AG04449 (cell line): ENCODE measurements around the gene ELMO3.

Experiments used
- CTCF ChIA-PET: fragments of 350-600 bp; formaldehyde crosslinking; extraction: SDS; loops from one replicate; lab custom pipeline; 2021; ENCODE audit warnings: antibody characterized with exemption; lab: Yijun Ruan, JAX
- POLR2A ChIA-PET: fragments of 400-600, 350-600 bp; formaldehyde crosslinking; extraction: SDS; loops from one replicate; lab custom pipeline; 2020; ENCODE audit warnings: antibody characterized with exemption, inconsistent platforms; lab: Yijun Ruan, JAX
- DNase-seq: peaks from one replicate; pipeline ENCODE4 v3.0.0-alpha.2; 2010; ENCODE audit warnings: low read depth, low spot score
- H3K4me3 ChIP-seq: 2 replicates; pipeline ENCODE4 v1.5.1; 2011; ENCODE audit warnings: low read depth, mild to moderate bottlenecking, control low read depth, low read length
- TF ChIP-seq, protein P1 (sequence below): IDR thresholded peaks from one replicate; pipeline ENCODE4 v1.5.1; 2011; ENCODE audit warnings: mild to moderate bottlenecking, moderate library complexity, low read length, control low read depth, inconsistent platforms; ENCODE audit not compliant: insufficient read depth; ENCODE audit errors: missing control alignments

ELMO3 gene

DNA sequence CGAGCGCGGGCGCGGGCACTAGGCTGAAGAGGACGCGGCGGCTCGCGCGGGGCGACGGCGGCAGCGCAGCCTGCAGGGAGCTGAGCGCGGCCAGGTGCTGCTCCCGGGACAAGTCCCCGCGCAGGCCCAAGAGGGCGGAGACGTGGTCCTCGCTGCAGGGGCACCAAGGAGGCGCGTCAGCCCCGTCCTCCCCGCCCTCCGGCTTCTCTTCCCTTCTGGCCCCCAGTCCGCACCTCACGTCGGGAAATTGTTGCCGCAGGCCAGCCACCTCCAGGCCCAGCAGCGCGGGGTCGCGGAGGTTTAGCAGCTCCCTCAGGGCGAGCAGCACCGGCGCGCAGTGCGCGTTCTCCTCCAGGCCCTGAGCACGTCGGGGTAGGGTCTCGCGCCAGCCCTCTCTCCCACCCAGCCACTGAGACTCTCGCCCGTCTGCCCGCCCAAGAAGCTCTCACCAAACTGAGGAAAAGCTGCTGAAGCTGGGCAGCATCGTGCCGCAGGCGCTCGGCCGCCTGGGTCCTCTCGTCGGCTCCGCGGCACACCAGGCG, 14.4 kb upstream of the ELMO3 start:
- POLR2A ChIA-PET, result interaction anchor here (1.6 kb wide), 1 partner anchor 63 kb away, joined by 4 read pairs; the partner anchor contains the start of gene FHOD1
- H3K4me3 ChIP-seq, result peak overlapping the region; percentile 74
- TF ChIP-seq, protein P1, sequence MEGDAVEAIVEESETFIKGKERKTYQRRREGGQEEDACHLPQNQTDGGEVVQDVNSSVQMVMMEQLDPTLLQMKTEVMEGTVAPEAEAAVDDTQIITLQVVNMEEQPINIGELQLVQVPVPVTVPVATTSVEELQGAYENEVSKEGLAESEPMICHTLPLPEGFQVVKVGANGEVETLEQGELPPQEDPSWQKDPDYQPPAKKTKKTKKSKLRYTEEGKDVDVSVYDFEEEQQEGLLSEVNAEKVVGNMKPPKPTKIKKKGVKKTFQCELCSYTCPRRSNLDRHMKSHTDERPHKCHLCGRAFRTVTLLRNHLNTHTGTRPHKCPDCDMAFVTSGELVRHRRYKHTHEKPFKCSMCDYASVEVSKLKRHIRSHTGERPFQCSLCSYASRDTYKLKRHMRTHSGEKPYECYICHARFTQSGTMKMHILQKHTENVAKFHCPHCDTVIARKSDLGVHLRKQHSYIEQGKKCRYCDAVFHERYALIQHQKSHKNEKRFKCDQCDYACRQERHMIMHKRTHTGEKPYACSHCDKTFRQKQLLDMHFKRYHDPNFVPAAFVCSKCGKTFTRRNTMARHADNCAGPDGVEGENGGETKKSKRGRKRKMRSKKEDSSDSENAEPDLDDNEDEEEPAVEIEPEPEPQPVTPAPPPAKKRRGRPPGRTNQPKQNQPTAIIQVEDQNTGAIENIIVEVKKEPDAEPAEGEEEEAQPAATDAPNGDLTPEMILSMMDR, result no peak
- no peak for DNase-seq
- CTCF ChIA-PET, result interaction anchor here (0.7 to 10.2 kb wide), 40 partner anchors 10 to 289 kb away, joined by 3 to 128 read pairs (median 6); partner anchors contain the start of genes B3GNT9, CES3, CES4A and FBXL8

DNA sequence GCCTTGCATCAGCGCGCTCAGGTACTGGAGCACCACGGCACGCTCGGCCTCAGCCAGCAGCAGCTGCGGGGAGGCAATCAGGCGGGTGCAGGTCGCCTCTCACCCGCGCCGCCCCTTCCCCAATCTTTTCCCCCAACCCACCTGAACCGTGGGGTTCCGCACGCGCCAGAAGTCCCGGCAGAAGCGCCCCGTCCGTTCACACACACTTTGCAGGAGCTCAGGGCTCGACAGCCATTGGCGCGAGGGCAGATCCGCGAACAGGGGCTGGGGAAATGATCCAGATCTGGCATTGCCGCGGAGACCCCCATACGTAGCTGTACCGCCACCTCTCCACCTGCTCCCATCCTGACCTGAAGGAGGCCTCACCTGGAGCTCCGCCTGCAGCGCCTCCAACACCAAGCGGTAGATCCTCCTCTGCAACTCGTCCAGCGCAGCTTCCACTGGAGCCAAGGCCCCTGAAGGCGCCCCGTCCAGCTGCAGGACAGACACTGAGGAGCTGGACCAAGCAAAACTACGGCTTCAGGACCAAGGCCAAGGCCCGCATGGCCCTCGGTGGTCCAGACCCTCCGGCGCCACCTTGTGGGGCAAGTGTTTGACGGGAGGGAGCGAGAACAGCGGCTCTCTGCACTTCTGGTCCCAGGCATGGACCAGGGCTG, 13.8 kb upstream of the ELMO3 start:
- no peak overlapping the region; the same call in 1 of the 2 replicates for H3K4me3 ChIP-seq
- ChIA-PET CTCF (interaction anchor here (0.9 to 10.2 kb wide), 42 partner anchors 9 to 290 kb away, joined by 3 to 128 read pairs (median 5); partner anchors contain the start of genes B3GNT9, CES3, CES4A and FBXL8), POLR2A (interaction anchor here (1.6 kb wide), 1 partner anchor 62 kb away, joined by 4 read pairs; the partner anchor contains the start of gene FHOD1)
- peak; percentile 44 for DNase-seq
- TF ChIP-seq, protein P1, result peak; percentile 99

DNA sequence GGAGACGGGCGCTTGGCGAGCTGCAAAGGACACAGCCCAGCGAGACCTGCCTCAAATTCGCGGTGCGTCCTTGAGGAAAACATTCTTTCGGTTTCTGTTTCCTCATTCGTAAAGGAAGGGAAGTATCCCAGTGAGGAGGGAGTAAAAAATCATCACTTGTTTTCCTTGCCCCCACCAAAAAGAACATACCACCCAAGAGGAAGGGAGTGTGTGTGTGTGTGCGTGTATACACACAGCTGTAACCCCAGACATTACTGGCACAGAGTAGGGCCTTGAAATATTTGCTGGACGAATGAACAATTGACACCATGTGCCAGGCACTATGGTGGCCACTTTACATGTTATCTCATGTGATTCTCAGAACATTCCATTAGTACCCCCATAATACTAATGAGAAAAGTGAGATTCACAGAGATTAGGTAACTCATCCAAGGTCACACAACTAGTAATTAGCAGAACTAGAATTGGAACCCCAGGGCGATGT, 13.2 kb upstream of the ELMO3 start:
- TF ChIP-seq, protein P1, result no peak
- ChIA-PET POLR2A (interaction anchor here (1.6 kb wide), 1 partner anchor 62 kb away, joined by 4 read pairs; the partner anchor contains the start of gene FHOD1), CTCF (interaction anchor here (0.9 to 10.2 kb wide), 41 partner anchors 9 to 290 kb away, joined by 3 to 128 read pairs (median 5); partner anchors contain the start of genes B3GNT9, CES3, CES4A and FBXL8)
- H3K4me3 ChIP-seq, result no peak overlapping the region
- no peak for DNase-seq

DNA sequence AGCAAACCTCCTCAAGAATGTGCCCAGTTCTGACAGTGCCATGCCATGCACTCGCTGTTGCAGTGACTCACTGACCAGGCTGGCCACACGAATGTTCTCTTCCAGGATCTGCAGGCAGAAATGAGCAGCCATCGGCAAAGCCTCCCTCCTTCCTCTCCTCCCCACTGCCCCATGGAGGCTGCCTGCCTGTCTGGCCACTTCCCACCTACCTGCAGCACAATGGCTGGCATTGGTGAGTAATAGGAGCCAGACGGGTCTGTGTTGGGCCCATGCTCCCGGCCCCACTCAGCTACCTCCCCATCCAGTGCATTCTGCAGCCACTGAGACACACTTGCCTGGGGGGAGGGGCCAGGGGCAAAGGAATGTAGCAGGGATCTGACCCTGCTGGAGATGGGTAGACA, 12.4 kb upstream of the ELMO3 start:
- POLR2A ChIA-PET, result no interaction called here
- TF ChIP-seq, protein P1, result no peak
- CTCF ChIA-PET, result interaction anchor here (0.8 to 10.2 kb wide), 10 partner anchors 14 to 240 kb away, joined by 3 to 128 read pairs (median 26); partner anchors contain the start of genes CES3, FBXL8, NOL3 and TRADD
- H3K4me3 ChIP-seq, result no peak overlapping the region
- no peak for DNase-seq

DNA sequence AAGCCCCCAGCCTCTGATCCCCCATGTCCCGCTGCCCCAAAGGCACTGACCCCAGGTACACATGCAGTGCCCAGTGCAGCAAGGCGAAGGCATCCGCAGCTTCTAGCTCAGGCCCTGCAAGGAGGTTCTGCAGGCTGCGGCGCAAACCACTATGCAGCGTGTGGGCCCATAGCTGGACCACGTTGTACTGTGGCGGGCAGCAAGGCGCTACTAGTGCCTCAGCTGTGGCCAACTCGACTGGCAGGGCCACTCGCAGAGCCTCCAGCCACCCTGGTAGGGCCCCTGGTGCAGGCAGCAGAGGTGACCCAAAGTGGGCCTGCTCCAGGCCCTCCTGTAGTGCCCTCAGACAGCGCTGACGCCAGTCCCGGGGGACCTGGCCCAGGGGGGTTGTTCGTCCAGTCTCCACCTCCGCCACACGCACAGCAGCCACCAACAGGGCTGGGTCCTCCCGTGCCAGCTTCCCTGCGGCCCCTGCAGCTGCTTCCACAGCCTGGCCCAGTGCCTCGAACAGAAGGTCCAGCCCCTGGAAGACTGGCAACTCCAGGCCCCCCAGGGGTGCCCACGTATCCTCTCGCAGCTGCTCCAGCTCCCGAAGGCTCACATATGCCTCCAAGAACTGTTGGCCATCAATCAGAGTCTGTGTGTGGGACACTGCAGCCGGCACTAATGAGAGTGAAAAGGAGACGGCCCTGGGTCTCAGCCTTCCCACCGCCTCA, 11.6 kb upstream of the ELMO3 start:
- no peak for DNase-seq
- ChIA-PET CTCF (interaction anchor here (0.9 to 10.2 kb wide), 8 partner anchors 11 to 236 kb away, joined by 4 to 128 read pairs (median 44); partner anchors contain the start of genes CES3, ELMO3, FBXL8 and NOL3), POLR2A (no interaction called here)
- TF ChIP-seq, protein P1, result no peak
- no peak overlapping the region for H3K4me3 ChIP-seq
